ENCODE results near the gene IFRD2. TPM values are rescaled to one million over a fixed set of nuclear protein-coding genes. Genes with fewer than 3 reads are reported as not detected.

IFRD2 gene
- total and polyA plus RNA-seq, 9 of the 15 experiments (the other 6 are each of a cell fraction or from before 2014, with no cell fraction given) = 30.5 to 115 (median 52.8) TPM

DNA sequence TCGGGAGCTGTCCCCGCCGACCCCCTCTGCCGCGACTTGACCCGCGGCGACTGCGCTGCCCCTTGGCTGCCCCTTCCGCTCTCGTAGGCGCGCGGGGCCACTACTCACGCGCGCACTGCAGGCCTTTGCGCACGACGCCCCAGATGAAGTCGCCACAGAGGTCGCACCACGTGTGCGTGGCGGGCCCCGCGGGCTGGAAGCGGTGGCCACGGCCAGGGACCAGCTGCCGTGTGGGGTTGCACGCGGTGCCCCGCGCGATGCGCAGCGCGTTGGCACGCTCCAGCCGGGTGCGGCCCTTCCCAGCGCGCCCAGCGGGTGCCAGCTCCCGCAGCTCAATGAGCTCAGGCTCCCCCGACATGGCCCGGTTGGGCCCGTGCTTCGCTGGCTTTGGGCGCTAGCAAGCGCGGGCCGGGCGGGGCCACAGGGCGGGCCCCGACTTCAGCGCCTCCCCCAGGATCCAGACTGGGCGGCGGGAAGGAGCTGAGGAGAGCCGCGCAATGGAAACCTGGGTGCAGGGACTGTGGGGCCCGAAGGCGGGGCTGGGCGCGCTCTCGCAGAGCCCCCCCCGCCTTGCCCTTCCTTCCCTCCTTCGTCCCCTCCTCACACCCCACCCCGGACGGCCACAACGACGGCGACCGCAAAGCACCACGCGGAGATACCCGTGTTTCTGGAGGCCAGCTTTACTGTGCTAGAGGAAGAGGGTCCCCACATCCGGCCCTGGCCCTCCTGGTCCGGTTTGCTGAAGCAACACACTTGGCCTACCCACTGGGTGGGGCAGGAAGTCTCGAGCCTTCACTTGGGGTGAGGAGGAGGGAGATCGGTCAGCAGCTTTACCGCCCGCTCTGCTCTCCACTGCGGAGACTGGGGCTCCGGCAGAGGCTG is 48.5 kb upstream of the IFRD2 start, which contains the start of gene RASSF1 (continued):
- TF ChIP-seq SRF (CRISPR knock-in tag; IDR thresholded peaks at IDR 0.05) (no peak), ZBTB40 (IDR thresholded peaks at IDR 0.05) (0 out of 2 replicates have a peak, but pooled peaks have one; percentile 44), ZBTB40 (CRISPR knock-in tag; IDR thresholded peaks at IDR 0.05) (no peak), ZNF133 (CRISPR knock-in tag; IDR thresholded peaks at IDR 0.05) (no peak), RBM25 (IDR thresholded peaks at IDR 0.05; ENCODE audit: low read depth, low read length, severe bottlenecking) (no peak), ARID2 (IDR thresholded peaks at IDR 0.05) (no peak), ZNF77 (CRISPR knock-in tag; IDR thresholded peaks at IDR 0.05) (no peak), ATF3 (IDR thresholded peaks at IDR 0.05) (no peak), ATF3 (CRISPR knock-in tag; conservative IDR thresholded peaks at IDR 0.05) (no peak), ZNF280B (CRISPR knock-in tag; IDR thresholded peaks at IDR 0.05) (no peak)
- TF ChIP-seq, protein P1, sequence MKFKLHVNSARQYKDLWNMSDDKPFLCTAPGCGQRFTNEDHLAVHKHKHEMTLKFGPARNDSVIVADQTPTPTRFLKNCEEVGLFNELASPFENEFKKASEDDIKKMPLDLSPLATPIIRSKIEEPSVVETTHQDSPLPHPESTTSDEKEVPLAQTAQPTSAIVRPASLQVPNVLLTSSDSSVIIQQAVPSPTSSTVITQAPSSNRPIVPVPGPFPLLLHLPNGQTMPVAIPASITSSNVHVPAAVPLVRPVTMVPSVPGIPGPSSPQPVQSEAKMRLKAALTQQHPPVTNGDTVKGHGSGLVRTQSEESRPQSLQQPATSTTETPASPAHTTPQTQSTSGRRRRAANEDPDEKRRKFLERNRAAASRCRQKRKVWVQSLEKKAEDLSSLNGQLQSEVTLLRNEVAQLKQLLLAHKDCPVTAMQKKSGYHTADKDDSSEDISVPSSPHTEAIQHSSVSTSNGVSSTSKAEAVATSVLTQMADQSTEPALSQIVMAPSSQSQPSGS (CRISPR knock-in tag; IDR thresholded peaks at IDR 0.05) = no peak
- TF ChIP-seq, protein P2, sequence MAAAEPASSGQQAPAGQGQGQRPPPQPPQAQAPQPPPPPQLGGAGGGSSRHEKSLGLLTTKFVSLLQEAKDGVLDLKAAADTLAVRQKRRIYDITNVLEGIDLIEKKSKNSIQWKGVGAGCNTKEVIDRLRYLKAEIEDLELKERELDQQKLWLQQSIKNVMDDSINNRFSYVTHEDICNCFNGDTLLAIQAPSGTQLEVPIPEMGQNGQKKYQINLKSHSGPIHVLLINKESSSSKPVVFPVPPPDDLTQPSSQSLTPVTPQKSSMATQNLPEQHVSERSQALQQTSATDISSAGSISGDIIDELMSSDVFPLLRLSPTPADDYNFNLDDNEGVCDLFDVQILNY (CRISPR knock-in tag; IDR thresholded peaks at IDR 0.05) = no peak
